Activated CD8-positive, alpha-beta memory T cell treated with anti-CD3 and anti-CD28 coated beads, Interleukin-2, amount 50 U/mL, for 1 hour (primary cell): ENCODE data around the gene C19orf73.
A peak's percentile ranks its signal among the peaks of the same experiment; 100 is the strongest.
"Not testable (repeated sequence)": the region's sequence is repeated elsewhere in the genome, so short reads cannot be mapped to it uniquely, and the experiment has no call there.

ENCODE experiments used
- DNase-seq: peaks from one replicate; pipeline ENCODE4 v3.0.0-alpha.2; 2020; ENCODE audit errors: extremely low read depth

C19orf73 gene

DNA sequence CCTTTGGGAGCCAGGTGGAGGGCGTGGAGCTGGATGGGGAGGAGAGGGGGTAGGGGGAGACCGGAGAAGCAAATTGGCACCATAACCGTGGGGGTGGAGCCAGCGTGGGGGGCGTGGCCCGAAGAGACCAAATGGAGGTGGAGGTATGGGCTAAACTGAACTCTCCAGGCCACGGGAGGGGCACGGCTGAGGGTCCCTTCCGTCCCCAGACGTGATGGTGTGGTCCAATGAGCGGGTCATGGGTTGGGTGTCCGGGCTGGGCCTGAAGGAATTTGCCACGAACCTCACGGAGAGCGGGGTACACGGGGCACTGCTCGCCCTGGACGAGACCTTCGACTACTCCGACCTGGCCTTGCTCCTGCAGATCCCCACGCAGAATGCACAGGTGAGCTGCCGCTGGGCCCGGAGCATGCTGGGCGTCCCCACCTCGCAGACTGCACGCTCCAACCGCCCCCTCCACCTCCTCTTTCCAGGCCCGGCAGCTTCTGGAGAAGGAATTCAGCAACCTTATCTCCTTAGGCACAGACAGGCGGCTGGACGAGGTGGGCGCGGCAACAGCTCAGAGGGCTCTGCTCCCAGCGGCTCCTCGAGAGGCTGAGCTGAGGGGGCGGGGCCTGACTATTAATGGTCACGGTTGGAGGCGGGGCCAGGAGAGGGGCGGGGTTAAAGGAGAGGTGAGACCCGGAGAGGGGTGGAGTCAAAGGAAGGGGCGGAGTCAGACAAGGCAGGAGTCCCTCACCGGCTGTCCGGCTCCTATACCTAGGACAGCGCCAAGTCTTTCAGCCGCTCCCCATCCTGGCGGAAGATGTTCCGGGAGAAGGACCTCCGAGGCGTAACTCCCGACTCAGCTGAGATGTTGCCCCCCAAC is 30.1 kb upstream of the C19orf73 start:
- DNase-seq, result peak; percentile 51

DNA sequence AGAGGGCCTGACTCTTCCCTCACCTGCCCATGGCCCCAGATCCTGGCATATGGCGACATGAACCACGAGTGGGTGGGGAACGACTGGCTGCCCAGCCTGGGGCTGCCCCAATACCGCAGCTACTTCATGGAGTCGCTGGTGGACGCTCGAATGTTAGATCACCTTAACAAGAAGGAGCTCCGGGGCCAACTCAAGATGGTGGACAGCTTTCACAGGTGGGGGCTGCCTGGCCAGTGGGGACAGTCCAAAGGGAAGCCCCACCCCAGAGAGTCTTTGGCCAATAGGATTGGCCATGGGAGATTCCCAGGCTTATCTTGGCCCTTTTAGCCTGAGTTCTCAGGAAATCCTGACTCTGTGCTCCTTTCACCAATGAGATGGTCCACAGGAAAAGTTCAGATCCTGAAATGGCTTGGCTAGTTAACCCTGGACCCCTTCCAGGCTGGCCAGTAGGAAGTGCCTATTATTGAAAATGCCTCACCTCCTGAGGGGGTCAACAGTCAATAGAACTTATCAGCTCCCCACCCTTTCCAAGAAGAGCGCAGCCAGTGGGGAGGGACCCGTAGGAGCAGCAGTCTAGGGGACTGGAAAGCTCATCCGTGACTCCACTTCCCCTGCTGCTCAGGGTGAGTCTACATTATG is 29.2 kb upstream of the C19orf73 start:
- DNase-seq, result no peak

DNA sequence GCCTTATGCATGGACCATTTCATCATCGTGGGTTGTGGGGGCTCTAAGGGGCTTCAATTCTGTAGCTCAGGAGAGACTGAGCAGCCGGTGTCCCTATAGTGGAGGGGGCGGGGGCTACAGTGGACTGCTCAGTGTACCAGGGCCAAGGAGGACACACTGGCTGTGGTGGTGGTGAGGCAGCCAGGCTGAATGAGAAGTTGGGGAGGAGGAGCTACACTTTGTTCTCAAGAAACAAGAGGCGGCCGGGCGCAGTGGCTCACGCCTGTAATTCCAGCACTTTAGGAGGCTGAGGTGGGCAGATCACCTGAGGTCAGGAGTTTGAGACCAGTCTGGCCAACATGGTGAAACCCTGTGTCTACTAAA is 27.4 kb upstream of the C19orf73 start:
- DNase-seq, result not testable (repeated sequence)

DNA sequence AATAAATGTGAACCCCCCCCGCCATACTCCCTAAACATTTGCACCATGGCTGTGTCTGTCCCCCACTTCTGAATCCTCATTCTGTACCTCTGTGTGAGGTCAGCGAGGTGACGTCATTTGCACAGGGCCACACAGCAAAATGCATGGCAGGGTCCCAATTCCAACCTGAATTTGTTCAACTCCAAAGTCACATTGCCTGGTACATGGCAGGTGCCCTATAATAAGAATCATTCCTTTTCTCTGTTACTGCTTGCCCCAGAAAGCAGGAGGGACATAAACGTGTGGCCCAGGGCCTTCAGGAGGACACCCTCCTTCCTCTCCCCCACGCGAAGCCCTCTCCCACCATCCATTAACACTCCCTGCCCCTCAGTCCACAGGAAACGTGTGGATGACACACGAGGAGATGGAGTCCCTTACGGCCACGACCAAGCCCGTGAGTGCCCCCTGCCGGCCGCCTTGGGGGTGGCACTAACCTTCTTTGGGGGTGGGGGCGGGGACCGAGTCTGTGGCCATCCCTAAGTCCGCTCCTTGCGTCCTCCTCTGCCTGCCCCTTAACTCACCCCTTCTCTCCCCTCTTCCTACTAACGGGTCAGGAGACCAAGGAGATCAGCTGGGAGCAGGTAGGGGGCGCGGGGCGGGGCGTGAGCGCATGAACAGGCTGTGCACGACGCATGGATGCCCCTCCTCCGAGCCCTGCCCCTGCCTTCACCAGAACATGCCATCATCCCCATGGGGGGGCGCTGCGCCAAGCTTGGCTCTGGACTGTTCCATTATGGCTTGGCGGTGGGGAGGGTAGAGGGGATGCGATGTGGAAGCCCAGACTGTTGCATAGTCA is 26.8 kb upstream of the C19orf73 start:
- no peak for DNase-seq

DNA sequence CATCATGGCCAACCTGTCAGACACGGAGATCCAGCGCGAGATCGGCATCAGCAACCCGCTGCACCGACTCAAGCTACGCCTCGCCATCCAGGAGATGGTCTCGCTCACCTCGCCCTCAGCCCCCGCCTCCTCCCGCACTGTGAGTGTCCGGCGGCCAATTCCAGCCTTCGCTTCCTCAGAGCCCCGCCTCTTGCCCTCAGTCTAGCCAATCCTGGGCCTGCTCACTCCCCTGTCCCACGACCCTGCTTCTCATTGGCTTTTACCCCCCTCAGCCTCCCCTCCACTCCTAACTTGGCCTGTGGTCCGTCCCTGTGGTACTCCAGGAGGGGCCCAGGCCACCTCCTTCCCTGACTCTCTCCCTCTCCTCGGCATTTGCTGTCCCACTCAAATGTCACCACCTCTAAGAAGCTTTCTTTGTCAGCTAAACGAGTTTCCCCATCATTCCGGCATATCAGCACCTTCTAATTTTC is 24.0 kb upstream of the C19orf73 start:
- no peak for DNase-seq

DNA sequence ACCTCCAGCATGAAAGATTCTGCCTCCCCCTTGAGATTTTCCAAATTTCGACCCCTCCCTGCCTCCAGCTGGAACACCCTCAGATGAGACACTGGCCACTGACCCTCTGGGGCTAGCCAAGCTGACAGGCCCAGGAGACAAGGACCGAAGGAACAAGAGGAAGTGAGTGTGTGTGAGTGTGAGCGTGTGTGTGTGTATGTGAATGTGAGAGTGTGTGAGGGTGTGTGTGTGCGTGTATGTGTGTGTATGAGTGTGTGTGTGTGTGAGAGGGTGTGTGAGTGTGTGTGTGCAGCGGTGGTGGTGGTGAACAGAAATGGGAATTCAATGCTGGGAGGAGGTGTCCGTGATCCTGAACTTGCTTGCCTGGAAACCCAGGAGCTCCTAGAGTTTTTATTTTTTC is 22.4 kb upstream of the C19orf73 start:
- no peak for DNase-seq

DNA sequence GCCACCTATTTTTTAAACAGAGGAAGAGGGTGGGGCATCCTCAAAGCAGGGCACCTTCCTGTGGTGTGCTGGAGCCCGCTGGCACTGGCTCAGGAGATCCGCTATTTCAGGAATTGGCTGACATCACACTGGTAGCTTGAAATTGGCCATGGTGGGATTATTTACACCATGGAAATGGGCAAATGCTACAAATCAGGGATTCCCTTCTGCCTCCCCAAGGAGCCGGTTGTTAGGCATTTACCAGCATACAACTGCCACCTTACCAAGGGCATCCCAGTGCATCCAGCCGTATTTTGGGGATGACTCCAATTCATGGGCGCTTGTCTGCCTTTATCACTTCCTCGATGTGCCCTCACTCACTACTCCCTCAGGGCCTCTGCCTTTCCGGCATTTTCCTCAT is 22.0 kb upstream of the C19orf73 start:
- no peak for DNase-seq

DNA sequence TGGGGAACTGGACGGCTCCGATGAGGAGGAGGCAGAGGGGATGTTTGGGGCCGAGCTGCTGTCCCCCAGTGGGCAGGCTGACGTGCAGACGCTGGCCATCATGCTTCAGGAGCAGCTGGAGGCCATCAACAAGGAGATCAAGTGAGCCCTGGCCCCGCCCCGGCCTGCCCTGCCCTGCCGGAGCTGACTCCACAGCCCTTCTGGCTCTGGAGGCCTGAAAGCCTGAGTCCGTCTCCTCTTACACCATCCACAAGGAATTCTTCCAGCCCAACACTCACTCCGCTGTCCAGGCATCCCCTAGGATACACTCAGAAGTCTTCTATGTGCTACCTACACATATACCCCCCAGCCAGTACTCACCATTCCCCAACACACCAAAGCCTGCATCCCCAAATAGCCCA is 17.8 kb upstream of the C19orf73 start:
- DNase-seq, result no peak

DNA sequence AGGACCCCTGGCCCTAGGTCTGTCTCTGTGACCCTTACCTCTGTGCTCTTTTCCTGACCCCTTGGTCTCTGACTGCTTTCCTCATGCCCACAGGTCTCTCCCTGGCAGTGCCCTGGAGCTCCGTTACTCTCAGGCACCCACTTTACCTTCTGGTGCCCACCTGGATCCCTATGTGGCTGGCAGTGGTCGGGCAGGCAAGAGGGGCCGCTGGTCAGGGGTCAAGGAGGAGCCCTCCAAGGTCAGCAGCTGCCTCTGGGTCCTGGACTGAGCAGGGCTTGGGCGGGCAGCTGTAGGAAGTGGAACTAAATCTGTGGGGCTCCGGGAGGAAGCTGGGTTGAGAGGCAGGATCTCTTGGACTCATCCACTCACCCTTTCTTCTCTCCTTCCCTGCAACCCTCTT is 16.7 kb upstream of the C19orf73 start:
- no peak for DNase-seq

DNA sequence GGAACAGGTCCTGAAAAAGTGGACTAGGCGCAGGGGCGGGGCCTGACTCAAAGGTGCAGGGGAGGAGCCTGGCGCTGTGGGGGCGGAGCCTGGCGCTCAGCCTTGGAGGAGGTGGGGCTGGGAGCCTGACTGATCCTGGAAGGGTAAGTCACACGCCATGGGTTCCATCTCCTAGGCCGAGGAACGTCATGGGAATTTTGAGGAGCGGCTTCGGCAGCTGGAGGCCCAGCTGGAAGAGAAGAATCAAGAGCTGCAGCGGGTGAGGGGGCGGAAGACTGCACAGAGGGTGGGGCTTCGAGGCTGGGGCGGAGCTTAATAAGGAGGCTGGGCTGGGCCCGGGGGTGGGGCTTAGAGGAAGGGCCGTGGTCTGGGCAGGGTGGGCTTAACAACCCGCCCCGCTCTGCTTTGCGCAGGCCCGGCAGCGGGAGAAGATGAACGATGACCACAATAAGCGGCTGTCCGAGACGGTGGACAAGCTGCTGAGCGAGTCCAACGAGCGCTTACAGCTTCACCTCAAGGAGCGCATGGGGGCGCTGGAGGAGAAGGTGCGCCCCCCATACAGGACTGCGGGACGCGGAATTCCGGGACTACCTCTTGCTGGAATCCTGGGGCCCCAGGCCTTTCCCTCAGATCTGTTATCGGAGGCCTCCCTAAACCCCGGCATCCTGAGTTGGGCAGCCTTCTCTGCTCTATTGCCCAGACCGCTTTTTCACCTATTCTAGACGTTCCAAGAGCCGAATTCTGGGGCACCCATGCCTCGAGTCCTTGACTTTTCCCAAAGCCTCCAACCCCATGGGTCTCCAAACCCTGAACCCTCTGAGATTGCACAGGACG is 14.9 kb upstream of the C19orf73 start:
- no peak for DNase-seq

DNA sequence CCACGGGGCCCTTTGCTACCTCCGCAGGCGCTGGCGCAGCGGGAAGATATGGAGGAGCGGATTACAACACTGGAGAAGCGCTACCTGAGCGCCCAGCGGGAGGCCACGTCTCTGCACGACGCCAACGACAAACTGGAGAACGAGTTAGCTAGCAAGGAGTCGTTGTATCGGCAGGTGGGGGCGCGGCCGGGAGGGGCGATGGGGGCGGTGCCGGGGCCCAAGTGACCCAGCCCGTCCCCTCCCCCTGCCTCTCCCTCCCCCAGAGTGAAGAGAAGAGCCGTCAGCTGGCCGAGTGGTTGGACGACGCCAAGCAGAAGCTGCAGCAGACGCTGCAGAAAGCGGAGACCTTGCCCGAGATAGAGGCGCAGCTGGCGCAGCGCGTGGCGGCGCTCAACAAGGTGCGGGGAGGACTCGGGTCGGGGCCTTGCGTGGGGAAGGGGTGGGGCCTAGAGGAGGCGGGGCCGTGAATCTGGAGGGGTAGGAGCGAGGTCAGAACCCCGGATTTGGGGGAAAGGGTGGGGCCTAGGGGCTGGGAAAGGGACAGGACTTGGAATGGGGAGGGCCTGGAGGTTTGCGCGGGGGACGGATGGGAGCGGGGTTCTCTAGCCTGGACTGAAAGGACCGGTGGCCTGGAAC is 14.1 kb upstream of the C19orf73 start:
- no peak for DNase-seq

DNA sequence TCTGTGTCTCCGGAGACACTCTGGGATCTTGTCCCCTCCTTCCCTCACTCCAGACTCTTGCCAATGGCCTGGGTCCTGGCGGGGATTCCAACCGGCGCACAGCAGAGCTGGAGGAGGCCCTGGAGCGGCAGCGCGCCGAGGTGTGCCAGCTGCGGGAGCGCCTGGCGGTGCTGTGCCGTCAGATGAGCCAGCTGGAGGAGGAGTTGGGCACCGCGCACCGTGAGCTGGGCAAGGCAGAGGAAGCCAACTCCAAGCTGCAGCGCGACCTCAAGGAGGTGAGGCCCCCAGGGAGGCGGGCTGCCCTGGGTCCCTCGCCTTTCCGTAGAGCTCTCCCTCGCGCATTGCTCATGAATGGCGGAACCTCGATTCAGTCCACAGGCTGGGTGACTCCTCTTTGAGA is 11.4 kb upstream of the C19orf73 start:
- DNase-seq, result no peak

DNA sequence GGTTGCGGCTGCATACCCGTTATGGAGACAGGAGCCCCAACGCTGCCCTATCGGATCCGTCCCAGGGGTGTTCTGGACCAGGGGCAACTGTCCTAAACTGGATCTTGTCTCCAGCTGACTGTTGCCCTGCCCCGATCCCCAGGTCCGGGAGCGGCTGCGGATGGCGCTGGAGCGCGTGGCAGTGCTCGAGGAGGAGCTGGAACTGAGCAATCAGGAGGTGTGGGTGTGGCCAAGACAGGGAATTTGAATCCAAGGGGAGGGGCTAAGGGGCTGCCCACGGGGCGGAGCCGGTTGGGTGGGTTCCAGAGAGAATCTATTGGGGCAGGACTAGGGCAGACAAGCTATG is 10.3 kb upstream of the C19orf73 start:
- no peak for DNase-seq

DNA sequence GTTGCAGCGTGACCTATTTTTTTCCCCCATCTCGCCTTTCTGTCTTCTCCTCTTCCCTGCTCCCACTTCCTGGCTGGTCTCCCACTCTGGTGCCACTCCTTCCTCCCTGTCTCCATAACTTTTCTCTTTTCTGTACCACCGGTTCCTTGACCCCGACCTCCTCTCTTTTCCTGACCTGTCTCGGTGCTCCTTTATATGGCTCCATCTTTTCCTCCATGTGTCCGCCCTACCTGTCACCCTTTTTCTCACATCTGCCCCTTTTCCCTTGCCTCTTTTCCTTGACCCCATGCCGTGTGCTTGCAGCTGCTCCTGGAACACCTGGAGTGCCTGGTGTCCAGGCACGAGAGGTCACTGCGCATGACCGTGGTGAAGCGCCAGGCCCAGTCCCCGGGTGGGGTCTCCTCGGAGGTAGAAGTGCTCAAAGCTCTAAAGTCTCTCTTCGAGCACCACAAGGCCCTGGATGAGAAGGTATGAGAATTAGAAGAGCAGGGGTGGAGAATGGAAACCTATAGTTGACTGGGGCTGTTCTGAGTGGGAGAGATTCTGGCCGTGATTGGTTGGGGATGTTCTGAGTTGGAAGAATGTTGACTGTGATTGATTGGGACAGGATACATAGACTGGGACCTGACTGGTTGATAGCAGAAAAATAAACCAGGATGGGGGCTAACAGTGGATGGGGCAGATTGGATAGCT is 9.7 kb upstream of the C19orf73 start:
- DNase-seq, result no peak

DNA sequence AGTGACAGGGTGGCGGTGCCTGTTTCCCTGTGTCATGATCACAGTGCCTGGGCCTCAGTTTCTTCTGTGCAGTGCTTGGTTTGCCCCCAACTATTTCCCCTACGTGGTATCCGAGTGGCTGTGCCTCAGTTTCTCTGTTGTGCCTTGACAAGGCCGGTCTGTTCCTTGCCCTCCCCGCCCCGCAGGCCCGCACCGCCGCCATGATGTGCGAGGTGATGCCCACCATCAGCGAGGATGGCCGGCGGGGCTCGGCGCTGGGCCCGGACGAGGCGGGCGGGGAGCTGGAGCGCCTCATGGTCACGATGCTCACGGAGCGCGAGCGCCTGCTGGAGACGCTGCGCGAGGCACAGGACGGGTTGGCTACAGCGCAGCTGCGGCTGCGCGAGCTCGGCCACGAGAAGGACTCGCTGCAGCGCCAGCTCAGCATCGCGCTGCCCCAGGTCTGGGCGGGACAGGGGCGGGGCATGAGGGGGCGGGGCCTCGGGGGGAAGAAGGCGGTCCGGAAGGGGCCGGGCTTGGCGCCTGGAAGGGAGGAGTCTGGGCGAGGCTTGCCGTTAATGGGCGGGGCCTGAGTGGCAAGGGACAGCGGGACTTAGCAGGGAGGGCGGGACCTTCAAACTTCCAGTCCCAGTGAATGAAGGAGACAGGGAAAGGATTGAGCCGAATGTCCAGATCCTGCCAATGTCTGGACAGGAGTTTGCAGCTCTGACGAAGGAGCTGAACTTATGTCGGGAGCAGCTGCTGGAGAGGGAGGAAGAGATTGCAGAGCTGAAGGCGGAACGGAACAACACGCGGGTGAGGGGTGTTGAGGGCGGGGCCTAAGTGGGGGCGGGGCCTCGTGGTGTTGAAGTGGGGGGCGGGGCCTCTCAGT is 9.0 kb upstream of the C19orf73 start:
- DNase-seq, result peak; percentile 82

DNA sequence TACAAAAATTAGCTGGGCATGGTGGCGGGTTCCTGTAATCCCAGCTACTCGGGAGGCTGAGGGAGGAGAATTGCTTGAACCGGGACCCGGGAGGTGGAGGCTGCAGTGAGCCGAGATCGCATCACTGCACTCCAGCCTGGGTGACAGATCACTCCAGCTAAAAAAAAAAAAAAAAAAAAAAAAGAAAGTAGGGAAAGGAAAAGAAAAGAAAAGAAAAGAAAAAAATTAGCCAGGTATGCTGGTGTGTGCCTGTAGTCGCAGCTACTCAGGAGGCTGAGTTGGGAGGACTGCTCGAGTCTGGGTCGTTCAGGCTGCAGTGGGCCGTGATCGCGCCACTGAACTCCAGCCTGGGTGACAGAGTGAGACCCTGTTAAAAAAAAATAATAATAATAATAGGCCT is 8.3 kb upstream of the C19orf73 start:
- DNase-seq, result not testable (repeated sequence)

DNA sequence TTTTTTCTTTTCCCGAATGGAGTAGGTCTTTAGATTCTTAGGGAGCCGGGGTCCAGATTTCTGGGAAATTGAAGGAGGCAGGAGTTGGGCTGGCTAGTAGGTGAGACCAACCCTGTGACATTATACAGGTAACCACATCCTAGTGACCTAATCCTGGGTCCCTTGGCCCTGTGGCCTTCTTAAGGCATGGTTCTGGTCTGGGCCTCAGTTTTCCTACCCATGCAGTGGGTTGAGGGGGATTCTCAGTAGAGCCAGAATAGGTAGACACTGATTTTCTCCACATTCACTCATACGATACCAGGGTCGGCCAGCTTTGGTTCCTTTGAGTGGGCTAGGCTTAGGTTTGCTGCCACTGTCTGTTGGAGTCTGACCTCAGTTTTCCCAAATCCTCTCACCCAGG is 7.6 kb upstream of the C19orf73 start:
- DNase-seq, result no peak

DNA sequence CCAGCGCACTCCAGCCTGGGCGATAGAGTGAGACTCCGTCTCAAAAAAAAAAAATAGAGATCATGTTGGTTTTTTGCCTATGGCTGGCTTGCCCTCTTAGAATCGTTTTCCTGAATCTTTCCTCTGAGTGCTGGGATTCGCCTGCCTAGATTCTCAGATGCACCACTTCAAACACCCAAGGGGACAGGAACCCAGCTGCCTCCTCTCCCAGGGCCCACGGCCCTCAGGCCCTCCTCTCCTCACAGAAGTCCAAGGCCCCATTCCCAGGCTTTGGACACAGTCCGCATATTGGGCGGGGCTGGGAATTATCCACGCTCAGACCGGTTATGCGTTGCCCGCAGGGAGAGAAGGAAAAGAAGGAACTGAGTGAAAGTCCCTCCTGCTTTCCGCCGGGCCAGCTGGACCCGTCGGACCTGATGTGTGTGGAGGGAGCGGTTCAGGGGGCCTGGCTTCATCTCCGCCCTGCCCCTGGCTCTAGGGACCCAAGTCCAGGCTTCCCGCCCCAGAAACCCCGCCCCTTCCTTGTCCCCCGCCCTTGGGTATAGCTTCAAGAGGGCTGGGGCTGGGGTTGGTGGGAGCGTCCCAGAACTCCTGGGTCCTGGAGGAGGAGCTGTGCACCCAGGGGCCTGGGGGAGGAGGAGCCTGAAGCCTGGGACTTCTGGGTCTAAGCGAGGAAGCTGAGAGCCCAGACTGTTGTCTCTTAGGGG is 6.2 kb upstream of the C19orf73 start:
- DNase-seq, result no peak

DNA sequence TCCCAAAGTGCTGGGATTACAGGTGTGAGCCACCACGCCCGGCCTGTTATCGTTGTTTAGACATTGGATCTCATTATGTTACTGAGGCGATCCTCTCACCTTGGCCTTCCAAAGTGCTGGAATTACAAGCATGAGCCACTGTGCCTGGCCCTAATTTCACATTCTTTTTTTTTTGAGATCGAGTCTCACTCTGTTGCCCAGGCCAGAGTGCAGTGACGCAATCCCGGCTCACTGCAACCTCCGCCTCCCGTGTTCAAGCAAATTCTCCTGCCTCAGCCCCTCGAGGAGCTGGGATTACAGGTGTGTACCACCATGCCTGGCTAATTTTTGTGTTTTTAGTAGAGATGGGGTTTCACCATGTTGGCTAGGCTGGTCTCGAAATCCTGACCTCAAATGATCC is 4.3 kb upstream of the C19orf73 start:
- not testable (repeated sequence) for DNase-seq
